ENCODE measurements around the gene EBPL. TPM values are rescaled to one million over a fixed set of nuclear protein-coding genes. Genes with fewer than 3 reads are reported as not detected.
A peak's percentile ranks its signal among the peaks of the same experiment; 100 is the strongest.

EBPL gene
- total RNA-seq, 1 donor from 2014 or later: 26.4 TPM

- DNase-seq: no peak
- no peaks in the 10 kb centered on the region for H3K36me3 Mint-ChIP-seq (ENCODE audit: unreplicated experiment)
Measured at GRCh38 chr13:49678191-49678914, 12.9 kb downstream of the EBPL start.

GRCh38 chr13:49676581-49677298 lies 14.5 kb downstream of the EBPL start:
- Mint-ChIP-seq H3K36me3 (ENCODE audit: unreplicated experiment) (no peaks in the 10 kb centered on the region), H3K9me3 (ENCODE audit: unreplicated experiment) (no peaks in the 10 kb centered on the region), H3K4me3 (ENCODE audit: unreplicated experiment) (no peak overlapping the region), H3K27ac (ENCODE audit: unreplicated experiment) (no peak overlapping the region), H3K27me3 (ENCODE audit: unreplicated experiment) (peaks cover 1% of the 10 kb centered on the region), H3K4me1 (ENCODE audit: low read depth, unreplicated experiment) (no peaks in the 10 kb centered on the region)
- no peak for DNase-seq
- no peak for TF ChIP-seq CTCF (IDR thresholded peaks at IDR 0.05; ENCODE audit: partially characterized antibody, unreplicated experiment)

More at GRCh38 chr13:49678191-49678914, 12.9 kb downstream of the EBPL start:
- Mint-ChIP-seq H3K27ac (ENCODE audit: unreplicated experiment) (no peak overlapping the region), H3K27me3 (ENCODE audit: unreplicated experiment) (peaks cover 1% of the 10 kb centered on the region), H3K4me3 (ENCODE audit: unreplicated experiment) (no peak overlapping the region), H3K9me3 (ENCODE audit: unreplicated experiment) (no peaks in the 10 kb centered on the region), H3K4me1 (ENCODE audit: low read depth, unreplicated experiment) (no peaks in the 10 kb centered on the region)
- no peak for TF ChIP-seq CTCF (IDR thresholded peaks at IDR 0.05; ENCODE audit: partially characterized antibody, unreplicated experiment)

- Mint-ChIP-seq H3K27ac (ENCODE audit: unreplicated experiment) (no peak overlapping the region), H3K4me3 (ENCODE audit: unreplicated experiment) (no peak overlapping the region), H3K36me3 (ENCODE audit: unreplicated experiment) (no peaks in the 10 kb centered on the region), H3K9me3 (ENCODE audit: unreplicated experiment) (peaks cover 2% of the 10 kb centered on the region), H3K27me3 (ENCODE audit: unreplicated experiment) (peaks cover 1% of the 10 kb centered on the region), H3K4me1 (ENCODE audit: low read depth, unreplicated experiment) (no peaks in the 10 kb centered on the region)
- TF ChIP-seq CTCF (IDR thresholded peaks at IDR 0.05; ENCODE audit: partially characterized antibody, unreplicated experiment): no peak
- DNase-seq: no peak
Measured at GRCh38 chr13:49670828-49671227, 20.5 kb downstream of the EBPL start.

- peaks cover 2% of the 10 kb centered on the region for H3K9me3 Mint-ChIP-seq (ENCODE audit: unreplicated experiment)
- H3K36me3 Mint-ChIP-seq (ENCODE audit: unreplicated experiment): no peaks in the 10 kb centered on the region
- peak; percentile 30 for TF ChIP-seq CTCF (IDR thresholded peaks at IDR 0.05; ENCODE audit: partially characterized antibody, unreplicated experiment)
- no peak overlapping the region for H3K4me3 Mint-ChIP-seq (ENCODE audit: unreplicated experiment)
- no peaks in the 10 kb centered on the region for H3K4me1 Mint-ChIP-seq (ENCODE audit: low read depth, unreplicated experiment)
- peak overlapping the region; percentile 30 for H3K27ac Mint-ChIP-seq (ENCODE audit: unreplicated experiment)
- peak; percentile 68 for DNase-seq
- H3K27me3 Mint-ChIP-seq (ENCODE audit: unreplicated experiment): no peaks in the 10 kb centered on the region
Measured at GRCh38 chr13:49669735-49670309, 21.5 kb downstream of the EBPL start.
